Peyer's patch (tissue), 4 donors: ENCODE results near the gene RPL23.

Experiments used
- POLR2A ChIP-seq, 2 donors: fragments of 450-650 bp; IDR thresholded peaks; one replicate each; pipeline ENCODE4 v1.5.1; 2017; ENCODE audit warnings: antibody characterized with exemption in 2 of 2, mild to moderate bottlenecking in 2 of 2, moderate library complexity in 2 of 2
- TF ChIP-seq, protein P1 (sequence below), 6 experiments: fragments of 450-650 bp in 4 of 6; fragments of 200-600 bp in 2 of 6; sonication (generic) in 1 of 6; IDR thresholded peaks; one replicate each; pipeline ENCODE4 v1.5.1; 2017 to 2019; ENCODE audit warnings: antibody characterized with exemption in 6 of 6, mild to moderate bottlenecking in 3 of 6, moderate library complexity in 1 of 6

DNA sequence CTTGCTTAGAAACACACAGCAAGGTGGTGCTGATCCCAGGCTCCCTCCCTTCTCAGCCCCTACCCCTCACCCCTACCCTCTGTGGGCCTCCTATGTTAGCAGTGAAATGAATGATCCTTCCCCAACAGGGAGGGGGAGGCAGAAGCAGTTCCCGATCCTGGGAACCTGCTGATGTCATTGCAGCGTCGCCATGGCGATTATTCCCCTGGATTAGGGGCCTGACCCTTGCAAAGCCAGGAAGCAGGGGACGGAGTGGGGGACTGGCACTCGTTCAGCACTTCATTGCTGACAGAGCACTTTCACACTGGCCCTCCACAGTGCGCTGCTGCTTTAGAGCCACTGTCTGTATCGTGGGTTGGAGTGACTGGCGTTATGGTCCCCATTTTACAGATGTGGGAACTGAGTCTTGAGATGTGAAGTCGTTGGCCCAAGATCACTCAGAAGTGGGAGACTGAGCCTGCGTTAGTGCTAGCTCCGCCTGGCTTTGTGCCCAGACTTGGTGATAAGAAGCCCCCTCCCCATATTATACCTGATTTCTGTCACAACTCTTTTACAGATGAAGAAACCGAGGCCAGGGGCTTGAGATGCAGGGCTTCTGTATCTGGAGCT lies 42.9 kb upstream of the RPL23 start:
- TF ChIP-seq, protein P1, sequence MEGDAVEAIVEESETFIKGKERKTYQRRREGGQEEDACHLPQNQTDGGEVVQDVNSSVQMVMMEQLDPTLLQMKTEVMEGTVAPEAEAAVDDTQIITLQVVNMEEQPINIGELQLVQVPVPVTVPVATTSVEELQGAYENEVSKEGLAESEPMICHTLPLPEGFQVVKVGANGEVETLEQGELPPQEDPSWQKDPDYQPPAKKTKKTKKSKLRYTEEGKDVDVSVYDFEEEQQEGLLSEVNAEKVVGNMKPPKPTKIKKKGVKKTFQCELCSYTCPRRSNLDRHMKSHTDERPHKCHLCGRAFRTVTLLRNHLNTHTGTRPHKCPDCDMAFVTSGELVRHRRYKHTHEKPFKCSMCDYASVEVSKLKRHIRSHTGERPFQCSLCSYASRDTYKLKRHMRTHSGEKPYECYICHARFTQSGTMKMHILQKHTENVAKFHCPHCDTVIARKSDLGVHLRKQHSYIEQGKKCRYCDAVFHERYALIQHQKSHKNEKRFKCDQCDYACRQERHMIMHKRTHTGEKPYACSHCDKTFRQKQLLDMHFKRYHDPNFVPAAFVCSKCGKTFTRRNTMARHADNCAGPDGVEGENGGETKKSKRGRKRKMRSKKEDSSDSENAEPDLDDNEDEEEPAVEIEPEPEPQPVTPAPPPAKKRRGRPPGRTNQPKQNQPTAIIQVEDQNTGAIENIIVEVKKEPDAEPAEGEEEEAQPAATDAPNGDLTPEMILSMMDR (IDR thresholded peaks at IDR 0.05): no peak
- no peak for TF ChIP-seq POLR2A (IDR thresholded peaks at IDR 0.05)
